Measurements from ENCODE around the gene PPM1F. TPM values are rescaled to one million over a fixed set of nuclear protein-coding genes. Genes with fewer than 3 reads are reported as not detected.

The PPM1F gene
- total RNA-seq, 1 experiment from 2014 or later, result 28.6 TPM

DNA sequence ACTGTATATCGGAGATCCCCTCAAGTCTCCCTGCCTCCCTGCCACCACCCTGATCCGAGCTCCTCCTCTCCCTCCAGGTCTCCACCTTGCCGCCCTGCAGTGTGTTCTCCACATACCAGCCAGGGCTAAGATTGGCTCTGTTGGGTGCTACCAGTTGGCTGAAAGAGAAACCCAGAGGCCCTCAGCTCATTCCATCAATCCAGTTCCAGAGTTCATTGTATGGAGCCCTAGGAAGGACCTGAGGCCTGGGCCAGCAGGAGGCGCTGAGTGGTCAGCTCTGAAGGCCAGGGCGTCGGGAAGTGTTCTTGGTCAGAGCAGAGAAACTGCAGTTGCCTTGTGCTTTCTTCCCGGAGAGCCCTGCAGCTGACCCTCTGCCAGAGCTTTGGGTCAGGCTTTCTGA, 32.1 kb upstream of the PPM1F start (continued):
- TF ChIP-seq, protein P1, sequence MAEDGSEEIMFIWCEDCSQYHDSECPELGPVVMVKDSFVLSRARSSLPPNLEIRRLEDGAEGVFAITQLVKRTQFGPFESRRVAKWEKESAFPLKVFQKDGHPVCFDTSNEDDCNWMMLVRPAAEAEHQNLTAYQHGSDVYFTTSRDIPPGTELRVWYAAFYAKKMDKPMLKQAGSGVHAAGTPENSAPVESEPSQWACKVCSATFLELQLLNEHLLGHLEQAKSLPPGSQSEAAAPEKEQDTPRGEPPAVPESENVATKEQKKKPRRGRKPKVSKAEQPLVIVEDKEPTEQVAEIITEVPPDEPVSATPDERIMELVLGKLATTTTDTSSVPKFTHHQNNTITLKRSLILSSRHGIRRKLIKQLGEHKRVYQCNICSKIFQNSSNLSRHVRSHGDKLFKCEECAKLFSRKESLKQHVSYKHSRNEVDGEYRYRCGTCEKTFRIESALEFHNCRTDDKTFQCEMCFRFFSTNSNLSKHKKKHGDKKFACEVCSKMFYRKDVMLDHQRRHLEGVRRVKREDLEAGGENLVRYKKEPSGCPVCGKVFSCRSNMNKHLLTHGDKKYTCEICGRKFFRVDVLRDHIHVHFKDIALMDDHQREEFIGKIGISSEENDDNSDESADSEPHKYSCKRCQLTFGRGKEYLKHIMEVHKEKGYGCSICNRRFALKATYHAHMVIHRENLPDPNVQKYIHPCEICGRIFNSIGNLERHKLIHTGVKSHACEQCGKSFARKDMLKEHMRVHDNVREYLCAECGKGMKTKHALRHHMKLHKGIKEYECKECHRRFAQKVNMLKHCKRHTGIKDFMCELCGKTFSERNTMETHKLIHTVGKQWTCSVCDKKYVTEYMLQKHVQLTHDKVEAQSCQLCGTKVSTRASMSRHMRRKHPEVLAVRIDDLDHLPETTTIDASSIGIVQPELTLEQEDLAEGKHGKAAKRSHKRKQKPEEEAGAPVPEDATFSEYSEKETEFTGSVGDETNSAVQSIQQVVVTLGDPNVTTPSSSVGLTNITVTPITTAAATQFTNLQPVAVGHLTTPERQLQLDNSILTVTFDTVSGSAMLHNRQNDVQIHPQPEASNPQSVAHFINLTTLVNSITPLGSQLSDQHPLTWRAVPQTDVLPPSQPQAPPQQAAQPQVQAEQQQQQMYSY (CRISPR knock-in tag; IDR thresholded peaks at IDR 0.05), result peak; percentile 87

DNA sequence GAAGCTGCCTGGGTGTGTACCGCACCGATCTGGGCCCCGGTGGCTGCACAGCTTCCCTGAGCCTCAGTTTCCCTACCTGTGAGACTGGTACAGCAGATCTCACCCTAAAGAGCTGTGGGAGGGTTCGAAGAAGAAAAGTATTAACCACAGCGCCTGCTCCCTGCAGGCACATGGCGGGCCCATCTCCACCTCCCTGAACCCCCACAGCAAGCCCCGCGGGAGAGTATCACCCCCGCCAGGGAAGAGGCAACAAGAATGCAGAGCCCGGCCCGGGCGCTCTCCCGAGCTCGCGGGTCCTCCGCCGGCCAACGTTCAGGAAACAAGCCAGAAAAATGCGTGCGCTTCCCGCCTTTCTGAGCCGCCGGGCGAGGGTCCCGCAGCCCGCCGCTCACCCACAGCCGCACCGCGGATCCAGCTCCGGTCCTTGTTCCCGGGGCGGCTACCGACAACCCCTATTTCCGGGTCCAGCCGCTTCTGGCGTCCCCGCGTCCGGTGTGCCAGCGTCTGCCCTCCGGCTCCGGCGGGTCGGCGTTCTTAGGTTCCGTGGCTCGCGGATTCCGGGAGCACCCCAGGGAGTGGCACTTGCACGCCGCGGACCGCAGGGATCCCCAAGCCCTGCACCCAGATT, 29.8 kb upstream of the PPM1F start, which contains the start of gene TOP3B:
TSS of gene TOP3B (minus strand) at position 450 of the 628 bp plus-strand sequence. CDS start 7,078 bp downstream, outside the sequence.
- ChIA-PET CTCF (interaction anchor here (0.6 to 3.1 kb wide), 9 partner anchors 10 to 337 kb away, joined by 3 to 29 read pairs (median 4); partner anchors contain the start of gene PPM1F), POLR2A (no interaction called here)
- H3K27ac Mint-ChIP-seq, result peak within 1 kb of the TSS; percentile 76
- peak; percentile 79 for DNase-seq (ENCODE audit: low spot score)
- H3K4me3 Mint-ChIP-seq, result peak within 1 kb of the TSS; percentile 87
- peaks cover 8% of the 10 kb centered on the region for H3K4me1 Mint-ChIP-seq
- peak; percentile 72 for ATAC-seq
- H3K36me3 Mint-ChIP-seq, result no peaks in the 10 kb centered on the region
- H3K27me3 Mint-ChIP-seq (ENCODE audit: low read depth), result peaks cover 28% of the 10 kb centered on the region
- no peaks in the 10 kb centered on the region for H3K9me3 Mint-ChIP-seq
- TF ChIP-seq ZNF138 (CRISPR knock-in tag; conservative IDR thresholded peaks at IDR 0.05) (no peak), JUN (CRISPR knock-in tag; IDR thresholded peaks at IDR 0.05) (0 out of 2 replicates have a peak, but pooled peaks have one; percentile 35), GABPB1 (CRISPR knock-in tag; IDR thresholded peaks at IDR 0.05) (peak; percentile 91), NR1H2 (CRISPR knock-in tag; IDR thresholded peaks at IDR 0.05) (no peak), SP1 (CRISPR knock-in tag; conservative IDR thresholded peaks at IDR 0.05) (peak; percentile 75), ELF4 (CRISPR knock-in tag; IDR thresholded peaks at IDR 0.05; ENCODE audit: low read depth) (0 out of 2 replicates have a peak, but pooled peaks have one; percentile 19), ZNF423 (CRISPR knock-in tag; IDR thresholded peaks at IDR 0.05) (peak; percentile 91), ZNF416 (CRISPR knock-in tag; IDR thresholded peaks at IDR 0.05) (0 out of 2 replicates have a peak, but pooled peaks have one; percentile 49), ETV6 (CRISPR knock-in tag; IDR thresholded peaks at IDR 0.05) (peak; percentile 80; the same call in 1 of the 2 replicates), ZNF232 (CRISPR knock-in tag; IDR thresholded peaks at IDR 0.05) (peak; percentile 63; the same call in 1 of the 2 replicates), FOXK1 (CRISPR knock-in tag; IDR thresholded peaks at IDR 0.05) (peak; percentile 87), NFYB (CRISPR knock-in tag; conservative IDR thresholded peaks at IDR 0.05; ENCODE audit: low read depth) (0 out of 2 replicates have a peak, but pooled peaks have one; percentile 7)
- TF ChIP-seq, protein P2, sequence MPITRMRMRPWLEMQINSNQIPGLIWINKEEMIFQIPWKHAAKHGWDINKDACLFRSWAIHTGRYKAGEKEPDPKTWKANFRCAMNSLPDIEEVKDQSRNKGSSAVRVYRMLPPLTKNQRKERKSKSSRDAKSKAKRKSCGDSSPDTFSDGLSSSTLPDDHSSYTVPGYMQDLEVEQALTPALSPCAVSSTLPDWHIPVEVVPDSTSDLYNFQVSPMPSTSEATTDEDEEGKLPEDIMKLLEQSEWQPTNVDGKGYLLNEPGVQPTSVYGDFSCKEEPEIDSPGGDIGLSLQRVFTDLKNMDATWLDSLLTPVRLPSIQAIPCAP (CRISPR knock-in tag; IDR thresholded peaks at IDR 0.05), result 0 out of 2 replicates have a peak, but pooled peaks have one; percentile 71
- TF ChIP-seq, protein P3, sequence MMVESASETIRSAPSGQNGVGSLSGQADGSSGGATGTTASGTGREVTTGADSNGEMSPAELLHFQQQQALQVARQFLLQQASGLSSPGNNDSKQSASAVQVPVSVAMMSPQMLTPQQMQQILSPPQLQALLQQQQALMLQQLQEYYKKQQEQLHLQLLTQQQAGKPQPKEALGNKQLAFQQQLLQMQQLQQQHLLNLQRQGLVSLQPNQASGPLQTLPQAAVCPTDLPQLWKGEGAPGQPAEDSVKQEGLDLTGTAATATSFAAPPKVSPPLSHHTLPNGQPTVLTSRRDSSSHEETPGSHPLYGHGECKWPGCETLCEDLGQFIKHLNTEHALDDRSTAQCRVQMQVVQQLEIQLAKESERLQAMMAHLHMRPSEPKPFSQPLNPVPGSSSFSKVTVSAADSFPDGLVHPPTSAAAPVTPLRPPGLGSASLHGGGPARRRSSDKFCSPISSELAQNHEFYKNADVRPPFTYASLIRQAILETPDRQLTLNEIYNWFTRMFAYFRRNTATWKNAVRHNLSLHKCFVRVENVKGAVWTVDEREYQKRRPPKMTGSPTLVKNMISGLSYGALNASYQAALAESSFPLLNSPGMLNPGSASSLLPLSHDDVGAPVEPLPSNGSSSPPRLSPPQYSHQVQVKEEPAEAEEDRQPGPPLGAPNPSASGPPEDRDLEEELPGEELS (CRISPR knock-in tag; IDR thresholded peaks at IDR 0.05), result peak; percentile 80
- TF ChIP-seq, protein P4, sequence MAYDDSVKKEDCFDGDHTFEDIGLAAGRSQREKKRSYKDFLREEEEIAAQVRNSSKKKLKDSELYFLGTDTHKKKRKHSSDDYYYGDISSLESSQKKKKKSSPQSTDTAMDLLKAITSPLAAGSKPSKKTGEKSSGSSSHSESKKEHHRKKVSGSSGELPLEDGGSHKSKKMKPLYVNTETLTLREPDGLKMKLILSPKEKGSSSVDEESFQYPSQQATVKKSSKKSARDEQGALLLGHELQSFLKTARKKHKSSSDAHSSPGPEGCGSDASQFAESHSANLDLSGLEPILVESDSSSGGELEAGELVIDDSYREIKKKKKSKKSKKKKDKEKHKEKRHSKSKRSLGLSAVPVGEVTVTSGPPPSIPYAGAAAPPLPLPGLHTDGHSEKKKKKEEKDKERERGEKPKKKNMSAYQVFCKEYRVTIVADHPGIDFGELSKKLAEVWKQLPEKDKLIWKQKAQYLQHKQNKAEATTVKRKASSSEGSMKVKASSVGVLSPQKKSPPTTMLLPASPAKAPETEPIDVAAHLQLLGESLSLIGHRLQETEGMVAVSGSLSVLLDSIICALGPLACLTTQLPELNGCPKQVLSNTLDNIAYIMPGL (CRISPR knock-in tag; IDR thresholded peaks at IDR 0.05), result peak; percentile 56
- TF ChIP-seq, protein P5, sequence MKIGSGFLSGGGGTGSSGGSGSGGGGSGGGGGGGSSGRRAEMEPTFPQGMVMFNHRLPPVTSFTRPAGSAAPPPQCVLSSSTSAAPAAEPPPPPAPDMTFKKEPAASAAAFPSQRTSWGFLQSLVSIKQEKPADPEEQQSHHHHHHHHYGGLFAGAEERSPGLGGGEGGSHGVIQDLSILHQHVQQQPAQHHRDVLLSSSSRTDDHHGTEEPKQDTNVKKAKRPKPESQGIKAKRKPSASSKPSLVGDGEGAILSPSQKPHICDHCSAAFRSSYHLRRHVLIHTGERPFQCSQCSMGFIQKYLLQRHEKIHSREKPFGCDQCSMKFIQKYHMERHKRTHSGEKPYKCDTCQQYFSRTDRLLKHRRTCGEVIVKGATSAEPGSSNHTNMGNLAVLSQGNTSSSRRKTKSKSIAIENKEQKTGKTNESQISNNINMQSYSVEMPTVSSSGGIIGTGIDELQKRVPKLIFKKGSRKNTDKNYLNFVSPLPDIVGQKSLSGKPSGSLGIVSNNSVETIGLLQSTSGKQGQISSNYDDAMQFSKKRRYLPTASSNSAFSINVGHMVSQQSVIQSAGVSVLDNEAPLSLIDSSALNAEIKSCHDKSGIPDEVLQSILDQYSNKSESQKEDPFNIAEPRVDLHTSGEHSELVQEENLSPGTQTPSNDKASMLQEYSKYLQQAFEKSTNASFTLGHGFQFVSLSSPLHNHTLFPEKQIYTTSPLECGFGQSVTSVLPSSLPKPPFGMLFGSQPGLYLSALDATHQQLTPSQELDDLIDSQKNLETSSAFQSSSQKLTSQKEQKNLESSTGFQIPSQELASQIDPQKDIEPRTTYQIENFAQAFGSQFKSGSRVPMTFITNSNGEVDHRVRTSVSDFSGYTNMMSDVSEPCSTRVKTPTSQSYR (CRISPR knock-in tag; IDR thresholded peaks at IDR 0.05), result 0 out of 2 replicates have a peak, but pooled peaks have one; percentile 34
- TF ChIP-seq, protein P6, sequence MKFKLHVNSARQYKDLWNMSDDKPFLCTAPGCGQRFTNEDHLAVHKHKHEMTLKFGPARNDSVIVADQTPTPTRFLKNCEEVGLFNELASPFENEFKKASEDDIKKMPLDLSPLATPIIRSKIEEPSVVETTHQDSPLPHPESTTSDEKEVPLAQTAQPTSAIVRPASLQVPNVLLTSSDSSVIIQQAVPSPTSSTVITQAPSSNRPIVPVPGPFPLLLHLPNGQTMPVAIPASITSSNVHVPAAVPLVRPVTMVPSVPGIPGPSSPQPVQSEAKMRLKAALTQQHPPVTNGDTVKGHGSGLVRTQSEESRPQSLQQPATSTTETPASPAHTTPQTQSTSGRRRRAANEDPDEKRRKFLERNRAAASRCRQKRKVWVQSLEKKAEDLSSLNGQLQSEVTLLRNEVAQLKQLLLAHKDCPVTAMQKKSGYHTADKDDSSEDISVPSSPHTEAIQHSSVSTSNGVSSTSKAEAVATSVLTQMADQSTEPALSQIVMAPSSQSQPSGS (CRISPR knock-in tag; IDR thresholded peaks at IDR 0.05; ENCODE audit: borderline replicate concordance, low read depth), result no peak
- TF ChIP-seq, protein P7, sequence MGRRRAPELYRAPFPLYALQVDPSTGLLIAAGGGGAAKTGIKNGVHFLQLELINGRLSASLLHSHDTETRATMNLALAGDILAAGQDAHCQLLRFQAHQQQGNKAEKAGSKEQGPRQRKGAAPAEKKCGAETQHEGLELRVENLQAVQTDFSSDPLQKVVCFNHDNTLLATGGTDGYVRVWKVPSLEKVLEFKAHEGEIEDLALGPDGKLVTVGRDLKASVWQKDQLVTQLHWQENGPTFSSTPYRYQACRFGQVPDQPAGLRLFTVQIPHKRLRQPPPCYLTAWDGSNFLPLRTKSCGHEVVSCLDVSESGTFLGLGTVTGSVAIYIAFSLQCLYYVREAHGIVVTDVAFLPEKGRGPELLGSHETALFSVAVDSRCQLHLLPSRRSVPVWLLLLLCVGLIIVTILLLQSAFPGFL (CRISPR knock-in tag; IDR thresholded peaks at IDR 0.05; ENCODE audit: borderline replicate concordance), result 0 out of 2 replicates have a peak, but pooled peaks have one; percentile 29
